Jurkat, Clone E6-1 (cell line): ENCODE data around the gene SCAP. TPM values are rescaled to one million over a fixed set of nuclear protein-coding genes. Genes with fewer than 3 reads are reported as not detected.
"Not testable (repeated sequence)": the region's sequence is repeated elsewhere in the genome, so short reads cannot be mapped to it uniquely, and the experiment has no call there.

ENCODE experiments used
- DNase-seq: peaks from one replicate; pipeline ENCODE4 v3.0.0-alpha.2; 2011; ENCODE audit warnings: low read depth, low spot score
- H3K4me3 ChIP-seq: 2 replicates; pipeline ENCODE4 v1.5.1; 2011; ENCODE audit warnings: mild to moderate bottlenecking, low read length, control low read depth, moderate library complexity
- polyA plus RNA-seq: library from polyadenylated mRNA; unstranded; fragments of >200 nt; gene quantifications from one replicate; pipeline ENCODE4 v1.2.1, GENCODE V29; 2012; ENCODE audit warnings: missing spikeins; ENCODE audit not compliant: insufficient read length, insufficient read depth

Gene SCAP
- 57.1 TPM for polyA plus RNA-seq

DNA sequence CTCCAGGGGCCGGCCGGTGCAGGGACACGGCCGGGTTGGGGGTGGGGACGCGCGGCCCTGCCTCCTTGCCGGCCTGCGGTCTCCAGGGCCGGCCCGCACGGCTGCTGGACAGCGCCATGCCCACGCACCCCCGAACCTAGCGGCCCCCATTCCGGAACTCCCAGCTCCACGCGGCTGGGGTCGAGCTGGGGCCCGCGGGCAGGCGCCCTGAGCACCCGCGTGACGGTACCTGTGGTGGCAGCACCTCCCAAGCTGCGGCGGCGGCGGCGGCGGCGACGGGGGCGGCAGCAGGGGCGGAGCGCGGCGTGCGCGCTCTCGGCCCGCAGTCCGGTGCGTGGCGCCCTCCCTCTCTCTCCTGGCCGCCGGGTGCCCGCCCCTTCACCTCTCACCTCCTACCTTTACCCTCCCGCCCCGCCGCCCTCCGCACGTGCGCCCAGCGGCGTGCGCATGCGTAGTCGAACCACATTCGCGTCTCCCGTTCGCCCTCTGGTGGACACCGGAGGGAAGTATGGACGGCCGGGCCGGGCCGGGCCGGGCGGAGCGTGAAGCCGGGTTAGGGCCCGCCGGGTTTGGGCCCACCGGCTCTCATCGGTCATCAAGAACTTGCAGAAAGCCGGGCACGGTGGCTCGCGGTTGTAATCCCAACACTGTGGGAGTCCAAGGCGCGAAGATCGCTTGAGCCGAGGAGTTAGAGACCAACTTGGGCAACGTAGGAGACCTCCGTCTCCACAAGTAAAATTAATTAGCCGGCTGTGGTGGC lies at the start of gene SCAP:
TSS of gene SCAP (minus strand) at position 372 of the 760 bp plus-strand sequence. CDS start 32,948 bp downstream, outside the sequence.
- peak; percentile 85 for DNase-seq
- peak within 1 kb of the TSS; percentile 98 for H3K4me3 ChIP-seq

DNA sequence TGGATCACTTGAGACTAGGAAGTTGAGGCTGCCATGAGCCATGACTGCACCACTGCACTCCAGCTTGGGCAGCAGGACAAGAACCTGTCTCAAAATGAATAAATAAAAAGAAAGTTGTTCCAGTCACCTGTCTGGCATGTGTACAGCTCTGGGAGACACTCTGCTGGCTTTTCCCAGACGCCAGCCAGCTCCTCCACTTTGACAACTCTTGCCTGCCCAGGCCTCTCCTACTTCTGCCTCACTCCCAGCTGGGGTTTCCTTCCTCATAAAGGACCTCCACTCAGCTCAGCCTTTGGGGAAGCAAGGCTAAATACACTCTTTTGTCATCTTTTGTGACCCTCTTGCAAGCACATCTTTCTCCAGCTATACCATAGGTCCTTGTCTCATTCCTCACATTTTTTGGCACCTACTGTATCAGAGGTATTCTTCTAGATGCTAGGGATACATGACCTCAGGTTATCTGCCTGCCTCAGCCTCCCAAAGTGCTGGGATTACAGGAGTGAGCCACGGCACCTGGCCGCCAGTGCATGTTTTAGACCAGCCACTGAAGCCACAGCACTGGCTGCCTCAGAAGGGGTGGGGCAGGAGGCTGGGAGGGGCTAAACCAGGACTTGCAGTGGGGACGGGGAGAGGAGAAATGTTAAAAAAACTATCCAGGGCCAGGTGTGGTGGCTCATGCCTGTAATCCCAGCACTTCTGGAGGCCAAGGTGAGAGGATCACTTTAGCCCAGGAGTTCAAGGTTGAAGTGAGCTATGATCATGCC lies 47.8 kb upstream of the SCAP start:
- H3K4me3 ChIP-seq, result no peak overlapping the region
- no peak for DNase-seq

DNA sequence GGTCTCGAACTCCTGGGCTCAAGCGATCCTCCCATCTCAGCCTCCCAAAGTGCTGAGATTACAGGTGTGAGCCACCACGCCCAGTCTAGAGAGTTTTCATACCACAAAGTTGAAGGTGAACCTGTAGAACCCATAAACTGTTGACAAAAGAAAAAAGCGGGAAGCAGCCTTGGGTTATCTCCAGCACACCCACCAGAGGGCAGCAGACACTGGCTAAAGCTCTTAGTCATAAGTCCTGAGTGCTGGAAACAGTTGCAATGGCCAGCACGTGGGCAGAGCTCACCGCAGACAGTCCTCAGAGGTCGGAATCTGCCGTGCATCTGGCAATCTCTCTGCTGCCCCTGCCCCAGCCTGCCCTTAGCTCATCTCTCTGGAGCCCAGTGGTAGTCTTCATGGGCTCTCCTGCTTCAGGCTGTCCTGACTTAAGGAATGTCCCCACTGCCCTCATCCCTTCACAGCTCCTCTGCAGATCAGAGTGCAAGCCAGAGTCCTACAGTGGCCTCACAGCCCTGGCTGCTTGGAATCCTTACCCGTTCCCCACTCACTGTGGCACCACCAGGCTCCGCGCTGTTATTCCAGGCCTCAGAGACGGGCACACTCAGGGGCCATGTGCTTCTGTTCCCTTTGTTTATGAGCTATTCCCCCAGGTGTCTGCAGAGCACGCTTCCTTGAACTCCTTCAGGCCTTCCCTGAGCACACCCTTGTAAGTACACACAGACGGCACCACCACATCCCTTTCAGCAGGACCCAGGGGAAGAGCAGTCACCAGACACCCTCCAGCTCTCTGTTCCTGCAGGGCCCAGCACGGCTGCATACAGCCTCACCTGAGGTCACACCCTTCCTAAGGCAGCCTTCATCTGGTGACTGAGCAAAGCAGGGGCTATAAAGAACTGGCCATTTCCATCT lies 46.6 kb upstream of the SCAP start:
- peak; percentile 81 for DNase-seq

DNA sequence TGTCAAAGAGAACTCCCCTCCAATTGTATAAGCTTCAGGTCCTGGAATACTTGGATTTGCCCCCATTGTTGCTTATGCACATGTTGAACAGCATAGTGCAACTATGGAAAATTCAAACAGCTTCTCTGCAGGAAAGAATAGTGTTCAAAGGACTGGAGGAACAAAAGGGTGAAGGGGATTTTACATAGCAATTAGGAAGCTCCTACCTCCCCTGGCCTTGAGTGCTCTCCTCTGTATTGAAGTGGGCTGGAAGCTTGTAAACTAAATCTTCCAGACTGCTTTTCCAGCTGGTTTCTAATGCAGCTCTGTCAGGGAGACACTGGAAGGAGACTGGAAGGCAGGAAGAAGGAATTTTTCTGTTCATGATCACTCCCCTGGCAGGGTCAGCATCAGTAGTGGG lies 45.0 kb upstream of the SCAP start:
- no peak for DNase-seq
- no peak overlapping the region for H3K4me3 ChIP-seq

More for the DNA sequence above, 46.6 kb upstream of the SCAP start:
- no peak overlapping the region for H3K4me3 ChIP-seq

DNA sequence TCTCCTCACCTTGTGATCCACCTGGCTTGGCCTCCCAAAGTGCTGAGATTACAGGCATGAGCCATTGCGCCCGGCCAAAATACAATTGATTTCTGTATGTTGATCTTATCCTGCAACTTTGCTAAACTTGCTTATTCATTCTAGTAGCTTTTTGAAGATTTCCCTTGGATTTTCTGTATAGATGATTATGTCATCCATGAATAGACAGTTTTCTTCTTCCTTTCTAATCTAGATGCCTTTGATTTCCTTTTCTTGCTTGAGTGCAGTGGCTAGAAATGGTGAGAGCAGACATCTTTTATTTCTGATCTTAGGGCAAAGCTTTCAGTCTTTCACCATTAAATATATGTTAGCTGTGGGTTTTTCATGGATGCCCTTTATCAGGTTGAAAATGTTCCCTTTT lies 42.2 kb upstream of the SCAP start:
- no peak for DNase-seq
- H3K4me3 ChIP-seq, result no peak overlapping the region

DNA sequence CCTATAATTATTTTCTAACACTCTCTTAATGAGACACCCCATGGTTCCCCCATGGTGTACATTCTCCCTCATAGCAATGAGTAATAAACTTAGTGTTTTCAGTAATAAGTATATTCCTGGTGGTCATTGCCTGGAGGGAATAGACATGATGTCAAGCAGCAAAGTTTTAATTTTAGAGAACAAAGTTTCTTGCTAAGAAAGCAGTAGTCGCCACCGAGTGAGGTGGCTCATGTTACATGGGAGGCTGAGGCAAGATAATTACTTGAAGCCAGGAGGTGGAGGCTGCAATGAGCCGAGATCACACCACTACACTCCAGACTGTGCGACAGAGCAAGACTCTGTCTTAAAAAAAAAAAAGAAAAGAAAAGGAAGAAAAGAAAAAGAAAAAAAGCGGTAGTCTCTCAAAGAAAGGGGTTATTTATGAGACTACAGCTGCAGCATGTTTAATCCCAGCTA lies 40.2 kb upstream of the SCAP start:
- no peak overlapping the region for H3K4me3 ChIP-seq
- DNase-seq, result no peak

DNA sequence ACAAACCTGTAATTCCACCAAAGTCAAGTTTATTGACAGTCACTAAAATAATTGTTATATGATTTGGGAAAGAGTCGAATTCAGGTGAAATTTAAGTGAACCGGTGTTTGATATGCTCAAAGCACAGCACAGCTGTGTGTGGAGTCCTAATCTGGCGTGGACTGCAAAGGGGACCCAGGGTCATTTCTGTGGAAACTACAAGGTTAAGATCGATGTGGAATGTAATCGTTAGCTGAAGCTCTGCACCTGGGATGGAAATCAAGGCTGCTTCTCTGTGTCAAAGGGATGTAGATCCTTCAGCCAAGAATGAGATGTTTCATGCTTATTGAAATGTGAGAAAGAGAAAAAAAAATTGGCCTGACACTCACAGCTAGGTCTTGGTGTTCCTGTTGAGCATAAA lies 39.4 kb upstream of the SCAP start:
- no peak overlapping the region for H3K4me3 ChIP-seq
- DNase-seq, result no peak

DNA sequence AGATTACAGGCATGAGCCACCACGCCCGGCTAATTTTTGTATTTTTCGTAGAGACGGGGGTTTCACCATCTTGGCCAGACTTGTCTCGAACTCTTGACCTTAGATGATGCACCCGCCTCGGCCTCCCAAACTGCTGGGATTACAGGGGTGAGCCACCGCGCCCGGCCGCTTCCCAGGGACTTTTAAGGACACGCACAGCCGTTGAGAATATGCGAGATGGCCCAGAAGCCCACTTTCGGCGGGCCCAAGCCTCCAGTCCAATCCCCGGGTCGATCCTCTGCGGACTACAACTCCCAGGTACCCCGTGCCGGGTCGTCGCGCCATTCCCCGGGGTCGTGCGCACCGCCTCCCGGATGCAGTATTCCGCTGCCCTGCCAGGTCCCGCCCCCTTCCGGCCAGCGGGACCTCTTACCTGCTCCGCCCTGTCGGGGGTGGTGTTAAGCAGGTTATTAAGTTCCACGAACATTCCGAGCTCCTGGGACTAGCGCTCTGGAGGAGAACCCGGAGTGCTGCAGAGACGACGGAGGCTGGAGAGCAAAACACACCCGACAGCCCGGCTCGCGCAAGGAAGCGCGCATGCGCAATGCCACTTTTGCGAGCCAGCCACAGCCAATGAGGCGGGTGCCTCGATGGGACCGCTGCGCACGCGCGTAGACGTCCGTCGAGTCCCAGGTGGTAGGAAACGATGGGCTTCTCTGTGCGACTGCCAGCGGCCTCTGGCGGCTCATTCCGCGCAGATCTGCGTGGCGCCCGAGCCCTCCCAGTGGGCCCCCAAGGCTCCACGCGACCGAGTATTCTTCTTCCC lies 37.6 kb upstream of the SCAP start, which contains the start of gene ELP6:
TSS of gene ELP6 (minus strand) at position 588 of the 805 bp plus-strand sequence. CDS start at position 466, 122 bp downstream.
- DNase-seq, result peak; percentile 95
- H3K4me3 ChIP-seq, result peak within 1 kb of the TSS; percentile 91

DNA sequence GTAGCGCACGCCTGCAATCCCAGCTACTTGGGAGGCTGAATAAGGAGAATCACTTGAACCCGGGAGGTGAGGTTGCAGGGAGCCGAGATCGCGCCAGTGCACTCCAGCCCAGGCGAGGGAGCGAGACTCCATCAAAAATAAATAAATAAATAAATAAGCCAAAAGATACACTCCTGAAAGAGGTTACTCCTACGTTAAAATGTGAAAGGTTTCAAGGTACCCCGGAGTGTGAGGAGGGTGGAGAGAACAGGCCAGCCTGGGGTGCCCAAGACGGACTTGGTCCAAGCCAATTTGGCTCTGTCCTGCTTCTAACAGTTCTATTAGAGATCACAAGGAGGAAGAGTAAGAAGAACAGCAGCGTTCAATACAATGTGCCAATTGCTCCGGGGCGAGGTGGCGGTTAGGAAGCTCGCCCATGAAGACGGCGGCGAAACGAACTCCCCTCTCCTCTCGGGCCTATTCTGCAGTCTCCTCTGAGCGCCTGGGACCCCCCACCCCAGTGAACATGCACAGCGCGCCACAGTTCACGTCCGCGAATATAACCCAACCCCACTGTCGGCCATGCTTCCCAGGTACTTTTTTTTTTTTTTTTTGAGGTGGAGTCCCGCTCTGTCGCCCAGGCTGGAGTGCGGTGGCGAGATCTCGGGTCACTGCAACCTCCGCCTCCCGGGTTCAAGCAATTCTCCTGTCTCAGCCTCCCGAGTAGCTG lies 36.8 kb upstream of the SCAP start:
- peak overlapping the region; percentile 91 for H3K4me3 ChIP-seq
- peak; percentile 14 for DNase-seq

DNA sequence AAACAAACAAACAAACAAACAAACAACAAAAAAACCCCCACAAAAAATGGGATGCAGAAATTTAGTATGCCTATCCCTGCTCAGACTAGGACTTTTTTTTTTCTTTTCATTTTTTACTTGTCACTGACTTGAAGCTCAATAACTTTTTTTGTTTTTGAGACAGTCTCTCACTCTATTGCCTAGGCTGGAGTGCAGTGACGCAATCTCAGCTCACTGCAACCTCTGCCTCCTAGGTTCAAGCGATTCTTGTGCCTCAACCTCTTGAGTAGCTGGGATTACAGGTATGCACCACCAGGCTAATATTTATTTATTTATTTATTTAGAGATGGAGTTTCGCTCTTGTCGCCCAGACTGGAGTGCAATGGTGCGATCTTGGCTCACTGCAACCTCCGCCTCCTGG lies 29.5 kb upstream of the SCAP start:
- DNase-seq, H3K4me3 ChIP-seq: not testable (repeated sequence)

DNA sequence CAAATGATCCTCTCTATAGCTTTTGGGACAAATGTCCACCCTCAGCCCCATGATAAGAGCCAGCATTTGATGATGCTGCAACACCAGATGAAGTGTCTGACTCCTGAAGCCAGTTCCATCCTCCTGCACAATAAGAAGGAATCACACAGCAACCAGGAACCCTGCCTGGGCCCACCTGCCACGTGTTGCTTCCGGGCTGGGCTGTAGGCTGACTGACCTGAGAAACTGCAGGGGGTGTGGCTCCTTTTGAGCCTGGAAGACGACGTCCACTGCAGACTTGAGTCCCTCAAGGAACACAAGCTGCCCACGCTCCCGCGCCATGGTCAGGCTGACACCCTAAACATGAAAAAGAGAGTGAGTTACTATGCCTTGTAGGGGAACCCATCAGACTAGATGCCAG lies 28.4 kb upstream of the SCAP start:
- H3K4me3 ChIP-seq, result no peak overlapping the region
- DNase-seq, result no peak

DNA sequence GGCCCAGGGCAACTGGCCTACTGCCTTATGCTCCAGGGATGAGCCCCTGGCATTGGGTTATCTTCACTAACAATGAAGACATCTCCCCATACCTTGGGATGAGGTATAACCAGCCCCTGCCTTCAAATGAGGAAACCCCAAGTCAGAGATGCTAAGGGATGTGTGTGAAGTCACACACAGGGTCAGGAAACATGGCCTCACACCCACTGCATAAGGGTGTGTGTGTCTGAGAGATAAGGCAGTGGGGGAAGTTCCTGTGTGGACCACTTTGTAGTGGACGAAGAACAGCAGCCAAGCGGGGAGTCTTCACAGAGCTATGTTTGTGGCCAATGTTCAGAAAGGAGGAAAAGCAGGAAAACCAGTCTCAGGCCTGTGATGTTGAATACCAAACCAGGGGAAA lies 27.3 kb upstream of the SCAP start:
- no peak overlapping the region for H3K4me3 ChIP-seq
- DNase-seq, result no peak

DNA sequence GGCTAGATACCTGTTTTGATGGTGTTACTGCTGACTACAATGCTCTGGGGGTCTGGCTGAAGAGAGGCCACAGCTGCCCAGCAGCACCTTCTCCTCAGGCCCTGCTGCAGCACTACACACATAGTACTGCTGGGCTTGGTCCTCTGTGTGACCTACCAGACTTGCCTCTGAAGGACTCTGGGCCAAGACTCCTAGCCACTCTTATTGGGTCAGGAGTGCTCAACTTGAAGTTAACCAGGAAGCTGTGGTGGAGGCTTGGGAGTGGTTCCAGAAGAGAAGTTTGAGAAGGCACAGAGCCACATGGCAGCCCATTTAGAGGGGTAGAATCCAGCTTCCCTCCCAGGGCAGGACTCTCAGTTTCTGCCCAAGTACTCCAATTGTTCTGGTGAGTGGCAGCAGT lies 21.2 kb upstream of the SCAP start:
- no peak for DNase-seq
- no peak overlapping the region for H3K4me3 ChIP-seq

DNA sequence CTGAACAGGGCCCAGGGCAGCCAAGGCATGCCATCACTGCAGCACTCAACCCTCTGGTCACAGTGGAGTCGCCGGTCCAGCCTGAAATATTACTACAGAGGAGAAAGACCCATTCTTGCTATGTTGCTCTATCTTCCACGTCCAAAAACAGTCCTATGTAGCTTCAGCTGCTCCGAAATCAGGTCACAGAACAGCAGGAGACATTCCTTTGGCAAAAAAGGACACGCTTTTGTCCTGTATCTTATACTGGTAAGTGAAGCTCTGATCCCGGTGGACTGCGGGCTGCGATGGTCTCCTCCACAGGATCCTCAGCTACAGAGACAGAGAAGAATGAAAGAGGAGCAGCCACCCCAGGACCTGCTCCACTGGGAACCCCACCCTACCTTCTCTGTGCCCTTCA lies 20.1 kb upstream of the SCAP start:
- H3K4me3 ChIP-seq, result no peak overlapping the region
- DNase-seq, result no peak

DNA sequence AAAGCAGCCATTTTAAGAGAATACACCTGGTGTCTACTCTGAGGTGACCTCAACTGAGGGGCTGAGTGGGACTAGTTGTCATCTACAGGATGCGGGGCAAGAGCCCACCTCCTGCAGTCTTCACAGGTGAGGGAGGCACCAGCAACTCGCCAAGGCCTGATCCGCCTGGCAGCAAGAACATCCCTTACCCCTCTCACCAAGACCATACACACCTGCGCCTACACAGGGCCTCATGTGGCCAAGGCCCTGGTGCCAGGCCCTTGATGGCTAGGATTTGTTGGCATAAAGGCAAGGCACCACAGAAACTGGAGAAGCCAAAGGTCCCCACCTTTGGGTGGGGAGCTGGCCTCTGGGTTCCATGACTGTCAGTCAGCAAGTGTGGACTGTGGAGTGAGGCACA lies 19.4 kb upstream of the SCAP start:
- DNase-seq, result no peak
- no peak overlapping the region for H3K4me3 ChIP-seq

DNA sequence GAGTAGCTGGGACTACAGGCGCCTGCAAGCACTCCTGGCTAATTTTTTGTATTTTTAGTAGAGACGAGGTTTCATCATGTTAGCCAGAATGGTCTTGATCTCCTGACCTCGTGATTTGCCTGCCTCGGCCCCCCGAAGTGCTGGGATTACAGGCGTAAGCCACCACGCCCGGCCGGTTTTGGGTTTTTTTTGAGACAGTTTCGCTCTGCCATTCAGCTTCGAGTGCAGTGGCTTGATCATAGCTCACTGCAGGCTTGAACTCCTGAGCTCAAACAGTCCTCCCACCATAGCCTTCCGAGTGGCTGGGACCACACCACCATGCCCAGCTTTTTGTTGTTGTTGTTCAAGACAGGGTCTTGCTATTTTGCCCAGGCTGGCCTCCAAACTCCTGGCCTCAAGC lies 16.0 kb upstream of the SCAP start:
- no peak for DNase-seq
- no peak overlapping the region for H3K4me3 ChIP-seq

DNA sequence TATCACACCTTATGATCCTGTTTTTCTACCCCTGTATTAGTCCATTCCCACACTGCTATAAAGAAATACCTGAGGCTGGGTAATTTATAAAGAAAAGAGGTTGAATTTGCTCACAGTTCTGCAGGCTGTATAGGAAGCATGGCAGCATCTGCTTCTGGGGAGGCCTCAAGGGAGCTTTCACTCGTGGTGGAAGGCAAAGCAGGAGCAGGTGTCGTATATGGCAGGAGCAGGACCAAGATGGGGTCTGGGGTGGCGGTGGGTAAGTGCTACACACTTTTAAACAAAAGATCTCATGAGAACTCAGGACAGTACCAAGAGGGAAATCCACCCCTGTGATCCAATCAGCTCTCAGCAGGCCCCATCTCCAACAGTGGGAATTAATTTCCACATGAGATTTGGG lies 15.4 kb upstream of the SCAP start:
- no peak for DNase-seq
- no peak overlapping the region for H3K4me3 ChIP-seq

DNA sequence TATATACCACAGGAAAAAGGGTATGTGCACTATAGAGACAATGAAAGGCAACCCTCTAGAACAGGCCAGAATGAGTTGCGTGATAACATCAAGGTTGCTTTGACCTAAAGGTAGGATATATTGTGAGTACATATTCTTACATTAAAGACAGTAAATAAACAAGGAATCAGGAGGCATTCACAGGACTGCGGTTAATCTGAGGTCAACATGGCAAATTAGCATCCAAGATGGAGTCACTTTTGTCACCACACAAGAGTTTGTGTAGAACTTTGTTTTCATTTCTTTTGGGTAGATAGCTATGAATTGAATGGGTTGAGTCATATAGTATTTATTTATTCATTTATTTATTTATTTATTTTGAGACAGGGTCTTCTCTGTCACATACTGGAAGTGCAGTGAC lies 11.5 kb upstream of the SCAP start:
- no peak for DNase-seq
- no peak overlapping the region for H3K4me3 ChIP-seq
